Psoas muscle (tissue), 8 donors: Measurements from ENCODE around the gene MOB3A. TPM values are rescaled to one million over a fixed set of nuclear protein-coding genes. Genes with fewer than 3 reads are reported as not detected.
"Not testable (repeated sequence)": the region's sequence is repeated elsewhere in the genome, so short reads cannot be mapped to it uniquely, and the experiment has no call there.

Experiments used
- ATAC-seq, 4 donors: fragments of 200-7000 bp; cut with Tn5 transposase; one replicate each; pipeline ENCODE4 v1.9.1; 2020; ENCODE audit warnings: moderate library complexity in 3 of 4, mild to moderate bottlenecking in 2 of 4
- DNase-seq, 2 donors: peaks; one replicate each; pipeline ENCODE4 v3.0.0-alpha.2; 2020
- H3K27ac ChIP-seq: fragments of 200-600 bp; one replicate; pipeline ENCODE4 v1.8.0; 2022
- H3K27me3 ChIP-seq, 3 donors: fragments of 200-600 bp in 1 of 3; one replicate each; pipeline versions ENCODE4 v1.6.1 to v1.8.0; 2013 to 2022; ENCODE audit warnings: low read length in 2 of 3, mild to moderate bottlenecking in 2 of 3, moderate library complexity in 1 of 3; ENCODE audit not compliant: insufficient read depth in 3 of 3
- H3K36me3 ChIP-seq, 2 donors: fragments of 200-600 bp in 1 of 2; one replicate each; pipeline versions ENCODE4 v1.6.1 to v1.8.0; 2013 to 2022; ENCODE audit warnings: low read depth in 1 of 2, mild to moderate bottlenecking in 1 of 2, moderate library complexity in 1 of 2; ENCODE audit not compliant: insufficient read depth in 1 of 2
- H3K4me1 ChIP-seq: fragments of 200-600 bp; one replicate; pipeline ENCODE4 v1.8.0; 2022
- H3K4me3 ChIP-seq: fragments of 200-600 bp; one replicate; pipeline ENCODE4 v1.8.0; 2022; ENCODE audit warnings: mild to moderate bottlenecking
- H3K9me3 ChIP-seq: fragments of 200-600 bp; one replicate; pipeline ENCODE4 v1.8.0; 2022
- CTCF ChIP-seq: fragments of 200-600 bp; IDR thresholded peaks from one replicate; pipeline ENCODE4 v1.8.0; 2022; ENCODE audit warnings: antibody characterized with exemption
- WGBS, 3 donors: extraction: QIAGEN DNeasy Blood & Tissue Kit; methylation state at CpG; one replicate each; pipeline versions ENCODE4 v1.1.6 to v1.1.7; 2013; 5-methylcytosine and 5-hydroxymethylcytosine counted together
- intact Hi-C, 2 donors: fragments of 100-400 bp; cut with DNase I; formaldehyde crosslinking; loops; one replicate each; pipeline versions ENCODE4 v1.11.0 to v1.14.2; 2022
- polyA plus RNA-seq, 3 donors: library from polyadenylated mRNA; stranded (reverse); fragments of 200-250 nt; gene quantifications; one replicate each; pipeline ENCODE4 v1.2.3, GENCODE V29; 2013
- total RNA-seq, 4 donors: library from RNA; stranded (reverse); fragmentation: NEBNext Ultra II Directional in 2 of 4; extraction: Animal tissue kit (Norgen Biotek cat#: 25700) in 2 of 4; gene quantifications; one replicate each; pipeline versions ENCODE4 v1.2.1 to v1.2.4, GENCODE V29; 2021 to 2023
- donor health status: healthy with polysubstance abuse.
- donor health status: DM: no; HTN: no; CAD: no; lungs with moderate emphysema.
- donor health status: Bipolar disorder and iron deficiency.
- donor health status: healthy.
- donor health status: DM: yes; HTN: yes; CAD: no.
- donor health status: DM: no; HTN: no; CAD: no.
- donor health status: DM: no; HTN: no; CAD: no.
- donor health status: DM: yes; HTN: yes; CAD: no.

Gene MOB3A
- total and polyA plus RNA-seq, 7 donors, result 8.3 to 19.8 (median 13.5) TPM

DNA sequence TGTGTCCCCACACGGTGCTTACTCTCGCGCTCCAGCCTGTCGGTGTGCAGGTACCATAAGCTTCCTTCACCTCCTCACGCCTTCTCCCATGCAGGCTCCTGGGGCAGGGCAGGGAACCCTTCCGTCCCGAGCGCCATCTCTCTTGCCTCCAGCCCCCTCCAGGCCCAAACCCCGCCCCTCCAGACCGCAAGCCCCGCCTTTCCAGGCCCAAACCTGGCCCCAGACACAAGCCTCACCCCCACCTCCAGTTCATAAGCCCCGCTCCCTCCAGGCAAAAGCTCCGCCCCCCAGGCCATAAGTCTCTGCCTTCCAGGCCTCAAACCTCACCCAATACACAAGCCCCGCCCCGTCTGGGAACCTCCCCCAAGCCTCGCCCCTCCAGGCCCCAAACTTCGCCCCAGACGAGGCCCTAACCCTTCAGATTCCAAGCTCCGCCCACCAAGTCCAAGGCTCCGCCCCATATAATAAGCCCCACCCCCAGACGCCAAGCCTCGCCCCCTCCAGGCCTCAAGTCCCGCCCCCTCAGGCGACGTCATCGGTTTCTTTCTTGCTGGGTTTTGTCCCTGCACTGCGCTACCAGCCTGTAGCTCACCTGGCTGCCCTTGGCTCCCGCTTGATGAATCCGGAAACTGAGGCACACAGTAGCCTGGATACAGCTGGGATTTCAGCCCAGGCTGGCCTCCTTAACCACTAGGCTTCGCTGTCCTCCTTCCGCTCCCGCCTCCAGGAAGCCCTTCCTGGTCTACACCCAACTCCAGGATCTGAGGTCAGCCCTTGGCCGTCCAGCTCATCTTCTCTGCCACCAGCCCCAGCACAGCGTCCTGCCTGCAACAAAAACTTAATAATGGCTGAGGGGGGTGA is 61.2 kb downstream of the MOB3A start:
- H3K27ac ChIP-seq, result peak overlapping the region; percentile 99
- TF ChIP-seq CTCF, result no peak

GRCh38 chr19:2034253-2034652 is 61.9 kb downstream of the MOB3A start:
- intact Hi-C loops, H3K9me3 ChIP-seq, DNase-seq, ATAC-seq, H3K4me3 ChIP-seq, H3K27me3 ChIP-seq: not testable (repeated sequence)
- Histone ChIP-seq H3K27ac (peak overlapping the region; percentile 99), H3K36me3 (peaks cover 4 to 16% of the 10 kb centered on the region in 2 donors), H3K4me1 (peaks cover 17% of the 10 kb centered on the region)
- 72 to 86% (median 73%) methylated on average over 15 of the region's 15 CpGs for WGBS, 3 donors

More for the DNA sequence above, 61.2 kb downstream of the MOB3A start:
- no peak overlapping the region for H3K4me3 ChIP-seq
- intact Hi-C loops, result no loop called here
- H3K27me3 ChIP-seq, result no peaks in the 10 kb centered on the region
- peaks cover 8% of the 10 kb centered on the region for H3K9me3 ChIP-seq
- DNase-seq (peak; percentile 63 to 89), ATAC-seq (peak; percentile 5 to 48 (median 35))
- peaks cover 4 to 23% of the 10 kb centered on the region in 2 donors for H3K36me3 ChIP-seq
- WGBS, 3 donors, result 47 to 55% (median 50%) methylated on average over 30 to 34 of the region's 34 CpGs
- peaks cover 24% of the 10 kb centered on the region for H3K4me1 ChIP-seq

GRCh38 chr19:2033825-2034159 is 62.3 kb downstream of the MOB3A start:
- peak overlapping the region; percentile 99 for H3K27ac ChIP-seq
- intact Hi-C loops, result no loop called here
- DNase-seq, result peak in 1 of 2 donors; percentile 57

DNA sequence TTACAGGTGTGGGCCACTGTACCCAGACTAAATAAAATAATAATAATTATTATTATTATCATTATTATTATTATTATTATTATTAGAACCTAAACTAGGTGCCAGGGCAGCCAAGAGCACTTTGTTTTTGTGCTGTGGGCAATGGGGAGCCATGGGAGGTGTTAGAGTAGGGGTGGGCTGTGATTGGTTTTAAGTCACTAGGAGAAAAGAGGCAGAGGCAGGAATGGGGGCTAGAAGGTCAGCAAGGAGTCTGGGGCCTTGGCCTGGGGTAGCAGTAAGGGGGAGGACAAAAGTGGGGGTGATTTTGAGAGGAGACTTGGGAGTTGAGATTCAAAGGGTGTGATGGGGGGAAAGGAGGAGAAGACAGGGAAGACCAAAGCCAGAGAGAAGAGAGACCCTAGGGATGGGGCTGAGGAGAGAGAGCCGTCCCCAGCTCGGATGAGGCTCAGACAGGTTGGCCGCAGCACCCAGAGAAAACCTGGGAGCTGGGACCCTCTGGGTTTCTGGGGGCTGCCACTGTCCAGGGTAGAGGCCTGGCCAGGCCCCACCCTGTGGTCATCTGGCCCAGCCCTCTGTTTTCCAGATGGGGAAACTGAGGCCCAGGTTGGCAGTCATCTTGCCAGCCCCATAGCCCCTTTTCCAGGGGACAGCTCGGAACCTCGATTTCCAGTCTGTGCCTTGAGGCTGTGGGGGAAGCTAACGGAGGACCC is 62.9 kb downstream of the MOB3A start:
- intact Hi-C loops, result no loop called here
- no peak for TF ChIP-seq CTCF
- Histone ChIP-seq H3K36me3 (peaks cover 0 to 6% of the 10 kb centered on the region in 2 donors), H3K4me1 (peaks cover 19% of the 10 kb centered on the region), H3K27ac (peak overlapping the region; percentile 99), H3K4me3 (no peak overlapping the region), H3K9me3 (peaks cover 8% of the 10 kb centered on the region), H3K27me3 (no peaks in the 10 kb centered on the region)
- DNase-seq, result peak in 1 of 2 donors; percentile 36
- no peak for ATAC-seq
- 92 to 96% (median 96%) methylated on average over 6 of the region's 6 CpGs for WGBS, 3 donors

More at GRCh38 chr19:2033825-2034159, 62.3 kb downstream of the MOB3A start:
- ATAC-seq, result no peak
- 59 to 71% (median 68%) methylated on average over 6 to 9 of the region's 9 CpGs for WGBS, 3 donors
- H3K4me1 ChIP-seq, result peaks cover 18% of the 10 kb centered on the region
- no peak overlapping the region for H3K4me3 ChIP-seq
- peaks cover 4 to 11% of the 10 kb centered on the region in 2 donors for H3K36me3 ChIP-seq
- H3K9me3 ChIP-seq, result peaks cover 8% of the 10 kb centered on the region
- TF ChIP-seq CTCF, result no peak
- no peaks in the 10 kb centered on the region for H3K27me3 ChIP-seq
